GM19455 (cell line): Measurements from ENCODE around the gene ZNF99.
"Not testable (repeated sequence)": the region's sequence is repeated elsewhere in the genome, so short reads cannot be mapped to it uniquely, and the experiment has no call there.

ENCODE experiments used
- ATAC-seq: cut with Tn5 transposase; IDR thresholded peaks from one replicate; pipeline ENCODE4 v1.9.1; 2021; ENCODE audit not compliant: unreplicated experiment

The ZNF99 gene

GRCh38 chr19:22783651-22784410, at the start of gene ZNF99:
Gene ZNF99 (minus strand): TSS chr19:22784151. CDS start chr19:22784016, 135 bp downstream.
- ATAC-seq, result no peak

- ATAC-seq, result no peak
Measured at GRCh38 chr19:22832031-22832762, 48.2 kb upstream of the ZNF99 start, which contains the start of gene ZNF723. Gene ZNF723 (plus strand): TSS chr19:22832291. CDS start chr19:22832380, 89 bp downstream.

GRCh38 chr19:22831211-22831610, 47.3 kb upstream of the ZNF99 start:
- ATAC-seq, result no peak

- ATAC-seq, result no peak
Measured at GRCh38 chr19:22814124-22814523, 30.2 kb upstream of the ZNF99 start.

- no peak for ATAC-seq
Measured at GRCh38 chr19:22807061-22807835, 23.3 kb upstream of the ZNF99 start.

- ATAC-seq, result no peak
Measured at GRCh38 chr19:22806418-22806817, 22.5 kb upstream of the ZNF99 start.

- ATAC-seq, result no peak
Measured at GRCh38 chr19:22797040-22797439, 13.1 kb upstream of the ZNF99 start.

- ATAC-seq, result not testable (repeated sequence)
Measured at GRCh38 chr19:22792863-22793262, 8.9 kb upstream of the ZNF99 start.

GRCh38 chr19:22735911-22736645, 47.9 kb downstream of the ZNF99 start:
- ATAC-seq, result no peak

- no peak for ATAC-seq
Measured at GRCh38 chr19:22733691-22734090, 50.3 kb downstream of the ZNF99 start.

GRCh38 chr19:22728214-22728613, 55.7 kb downstream of the ZNF99 start:
- ATAC-seq, result not testable (repeated sequence)

- ATAC-seq, result not testable (repeated sequence)
Measured at GRCh38 chr19:22721533-22721932, 62.4 kb downstream of the ZNF99 start.

GRCh38 chr19:22708983-22709382, 75.0 kb downstream of the ZNF99 start:
- ATAC-seq, result no peak

GRCh38 chr19:22703096-22703495, 80.9 kb downstream of the ZNF99 start:
- not testable (repeated sequence) for ATAC-seq

- ATAC-seq, result not testable (repeated sequence)
Measured at GRCh38 chr19:22702661-22703060, 81.3 kb downstream of the ZNF99 start.
